K562 (cell line): Measurements from ENCODE around the gene HNRNPM. TPM values are rescaled to one million over a fixed set of nuclear protein-coding genes. Genes with fewer than 3 reads are reported as not detected.

Experiments
- ATAC-seq: fragments of 200-7000 bp; cut with Tn5 transposase; 3 replicates; pipeline ENCODE4 v1.9.1; 2020; ENCODE audit warnings: moderate library complexity
- BruUV-seq: library from RNA; stranded (reverse); fragments of 400-500 nt; replicated peaks from 2 replicates; lab custom pipeline; 2021; lab: Mats Ljungman, UMichigan
- CTCF ChIA-PET: fragments of 300-600 bp; formaldehyde crosslinking; extraction: SDS; loops from one replicate; lab custom pipeline; 2021; ENCODE audit warnings: low intra/inter-chr PET ratio; lab: Yijun Ruan, JAX
- POLR2A ChIA-PET: fragments of 300-600, 350-650 bp; sonication (Branson Sonifier 250); formaldehyde crosslinking; extraction: SDS; loops from one replicate; lab custom pipeline; 2021; ENCODE audit warnings: antibody characterized with exemption, inconsistent platforms; lab: Yijun Ruan, JAX
- DNase-seq, 4 experiments: peaks; one replicate each; pipeline versions ENCODE4 v3.0.0 to v3.0.0-alpha.2; 2011 to 2018; ENCODE audit warnings: low spot score in 3 of 4, mixed read lengths in 3 of 4; ENCODE audit errors: extremely low read depth in 1 of 4
- FAIRE-seq: peaks from 2 replicates; lab custom pipeline; 2011; peaks lifted over from hg19 to GRCh38; lab: Jason Lieb, UNC
- H2AFZ ChIP-seq: 2 replicates; pipeline ENCODE4 v1.6.0; 2011; ENCODE audit warnings: low read depth, low read length, control low read depth, inconsistent platforms
- H3K27ac ChIP-seq: fragments of 200-600 bp; 3 replicates; pipeline ENCODE4 v1.8.0; 2011; ENCODE audit warnings: low read depth, mild to moderate bottlenecking, control low read depth, inconsistent platforms, low read length, moderate library complexity, mixed read lengths; ENCODE audit errors: extremely low read depth
- H3K27me3 ChIP-seq, 2 experiments: fragments of 300-600 bp in 1 of 2; 2 replicates in 1 of 2; 3 replicates in 1 of 2; pipeline versions ENCODE4 v1.6.0 to v1.8.0; 2011; ENCODE audit warnings: inconsistent platforms in 2 of 2, low read length in 2 of 2, mild to moderate bottlenecking in 1 of 2, mixed read lengths in 1 of 2, moderate library complexity in 1 of 2; ENCODE audit not compliant: control insufficient read depth in 2 of 2, insufficient read depth in 2 of 2
- H3K36me3 ChIP-seq: fragments of 300-600 bp; 3 replicates; pipeline ENCODE4 v1.8.0; 2011; ENCODE audit warnings: mild to moderate bottlenecking, low read length, inconsistent platforms; ENCODE audit not compliant: control insufficient read depth, insufficient read depth
- H3K4me1 ChIP-seq, 2 experiments: fragments of 200-600 bp in 1 of 2; replicated peaks in 1 of 2; 2 replicates in 1 of 2; 3 replicates in 1 of 2; pipeline versions ENCODE4 v1.5.1 to v1.8.0; 2011; ENCODE audit warnings: inconsistent platforms in 2 of 2, low read length in 2 of 2, mild to moderate bottlenecking in 1 of 2, mixed read lengths in 1 of 2, moderate library complexity in 1 of 2; ENCODE audit not compliant: control insufficient read depth in 2 of 2, insufficient read depth in 2 of 2
- H3K4me2 ChIP-seq: 2 replicates; pipeline ENCODE4 v1.6.1; 2011; ENCODE audit warnings: low read length, control low read depth, inconsistent platforms, mixed read lengths; ENCODE audit not compliant: insufficient read depth
- H3K4me3 ChIP-seq: fragments of 200-600 bp; sonication (generic), shearing (Covaris generic); 2 replicates; pipeline ENCODE4 v1.5.1; 2016; ENCODE audit warnings: control low read depth, inconsistent platforms
- H3K79me2 ChIP-seq: fragments of 200-600 bp; 3 replicates; pipeline ENCODE4 v1.8.0; 2011; ENCODE audit warnings: low read length, inconsistent platforms; ENCODE audit not compliant: control insufficient read depth, insufficient read depth
- H3K9ac ChIP-seq, 2 experiments: 2 replicates each; pipeline versions ENCODE4 v1.6.0 to v1.6.1; 2011; ENCODE audit warnings: low read depth in 2 of 2, low read length in 2 of 2, control low read depth in 1 of 2, inconsistent platforms in 1 of 2, mild to moderate bottlenecking in 1 of 2, mixed read lengths in 1 of 2; ENCODE audit not compliant: insufficient read depth in 1 of 2
- H3K9me1 ChIP-seq: one replicate; pipeline ENCODE4 v1.6.0; 2011; ENCODE audit warnings: inconsistent platforms, mild to moderate bottlenecking, low read length, moderate library complexity; ENCODE audit not compliant: control insufficient read depth, insufficient read depth
- H3K9me3 ChIP-seq: replicated peaks from 2 replicates; pipeline ENCODE4 v1.5.1; 2011; ENCODE audit warnings: low read depth, low read length, inconsistent platforms; ENCODE audit not compliant: control insufficient read depth, insufficient read depth
- H4K20me1 ChIP-seq: replicated peaks from 2 replicates; pipeline ENCODE4 v1.6.1; 2011; ENCODE audit warnings: low read length, inconsistent platforms, mixed read lengths; ENCODE audit not compliant: control insufficient read depth, insufficient read depth
- ARID2 ChIP-seq: fragments of 450-650 bp; IDR thresholded peaks from 2 replicates; pipeline ENCODE4 v1.6.1; 2017; ENCODE audit warnings: antibody characterized with exemption, mild to moderate bottlenecking
- GATAD2B ChIP-seq: fragments of 450-650 bp; IDR thresholded peaks from 2 replicates; pipeline ENCODE4 v1.6.1; 2017; ENCODE audit warnings: mild to moderate bottlenecking, borderline replicate concordance
- NCOA4 ChIP-seq: fragments of 450-650 bp; IDR thresholded peaks from 2 replicates; pipeline ENCODE4 v1.6.1; 2018; ENCODE audit warnings: mild to moderate bottlenecking; ENCODE audit not compliant: partially characterized antibody
- NELFE ChIP-seq: IDR thresholded peaks from 2 replicates; pipeline ENCODE4 v1.6.1; 2011; ENCODE audit warnings: mild to moderate bottlenecking; ENCODE audit not compliant: insufficient read depth, insufficient read length
- NKRF ChIP-seq: fragments of 450-650 bp; IDR thresholded peaks from 2 replicates; pipeline ENCODE4 v1.6.1; 2016; ENCODE audit warnings: borderline replicate concordance
- PYGO2 ChIP-seq: fragments of 450-650 bp; IDR thresholded peaks from 2 replicates; pipeline ENCODE4 v1.6.1; 2016; ENCODE audit warnings: mild to moderate bottlenecking, missing genetic modification characterization, moderate library complexity, missing compliant biosample characterization
- RHOXF2B ChIP-seq: fragments of 250-450 bp; sonication (Bioruptor Pico); conservative IDR thresholded peaks from 2 replicates; pipeline ENCODE4 v1.5.1; 2021
- SREBF1 ChIP-seq: fragments of 150-350 bp; IDR thresholded peaks from 2 replicates; pipeline ENCODE4 v1.6.1; 2014; ENCODE audit warnings: antibody characterized with exemption, low read depth, low read length, borderline replicate concordance
- SRF ChIP-seq, 2 experiments: fragments of 250-450, 450-650 bp in 1 of 2; sonication (Bioruptor Pico) in 1 of 2; sonication (generic) in 1 of 2; formaldehyde crosslinking; IDR thresholded peaks; 2 replicates each; pipeline versions ENCODE4 v1.5.0 to v1.5.1; 2020 to 2022; ENCODE audit warnings: mild to moderate bottlenecking in 1 of 2, missing genetic modification reagents in 1 of 2
- TFE3 ChIP-seq: fragments of 450-650 bp; formaldehyde crosslinking; IDR thresholded peaks from 2 replicates; pipeline ENCODE4 v1.4.0; 2020; ENCODE audit warnings: mild to moderate bottlenecking, mixed read lengths
- XRCC5 ChIP-seq: fragments of 200-400 bp; formaldehyde crosslinking; IDR thresholded peaks from 2 replicates; pipeline ENCODE4 v1.6.1; 2017; ENCODE audit warnings: low read depth, mild to moderate bottlenecking, low read length
- ZBTB33 ChIP-seq: sonication (generic); formaldehyde crosslinking; IDR thresholded peaks from 2 replicates; pipeline ENCODE4 v1.8.1; 2023; ENCODE audit warnings: mild to moderate bottlenecking, missing genetic modification reagents
- ZNF280B ChIP-seq: fragments of 250-450 bp; sonication (Bioruptor Pico); IDR thresholded peaks from 2 replicates; pipeline ENCODE4 v1.5.1; 2021; ENCODE audit warnings: mild to moderate bottlenecking
- ZNF384 ChIP-seq: IDR thresholded peaks from 2 replicates; pipeline ENCODE4 v1.6.1; 2012; ENCODE audit warnings: low read depth, low read length, improper control_type of control experiment
- WGBS: fragments of 100-300 bp; shearing (Covaris generic); methylation state at CpG from one replicate; pipeline ENCODE4 v1.1.6; 2016; ENCODE audit warnings: low coverage, mixed read lengths; ENCODE audit not compliant: insufficient coverage; ENCODE audit errors: missing lambda C conversion rate; 5-methylcytosine and 5-hydroxymethylcytosine counted together
- in situ Hi-C: fragments of 300-500 bp; cut with MboI; formaldehyde crosslinking; loops from 4 replicates; pipeline ENCODE4 v1.15.0; 2018; ENCODE audit warnings: inconsistent platforms, mixed read lengths
- intact Hi-C: fragments of 100-400 bp; cut with micrococcal nuclease; formaldehyde crosslinking; loops from 2 replicates; pipeline ENCODE4 v1.14.2; 2022
- polyA plus RNA-seq, 8 experiments: library from polyadenylated mRNA; depleted of rRNA in 4 of 8; stranded (reverse) in 5 of 8; unstranded in 3 of 8; fragments of >200 nt; fragmentation: Nextera tagmentation in 2 of 8; fragmentation: Illumina TruSeq in 1 of 8; extraction: Ambion mirVana in 2 of 8; extraction: Trizol in 1 of 8; gene quantifications; 2 replicates each; pipeline versions ENCODE4 v1.2.1 to v1.2.3, GENCODE V29; 2011 to 2014; ENCODE audit warnings: inconsistent platforms in 1 of 8, missing spikeins in 1 of 8
- total RNA-seq, 7 experiments: library from RNA; depleted of rRNA in 6 of 7; stranded (reverse); fragments of >200 nt in 6 of 7; fragmentation: Illumina TruSeq in 2 of 7; extraction: Trizol in 2 of 7; gene quantifications; 2 replicates each; pipeline versions ENCODE4 v1.2.1 to v1.2.3, GENCODE V29; 2011 to 2021; ENCODE audit warnings: low replicate concordance in 1 of 7

The HNRNPM gene
- total and polyA plus RNA-seq, 9 of the 15 experiments (the other 6 are each of a cell fraction or from before 2014, with no cell fraction given): 11.1 to 340 (median 195) TPM

GRCh38 chr19:8458380-8458779 lies 13.6 kb downstream of the HNRNPM start (continued):
- TF ChIP-seq ZNF280B (CRISPR knock-in tag) (no peak), GATAD2B (no peak)

- no peak overlapping the region for H2AFZ ChIP-seq
- no peaks in the 10 kb centered on the region for H3K27me3 ChIP-seq
- in situ Hi-C loops (no loop called here), intact Hi-C loops (no loop called here)
- no peaks in the 10 kb centered on the region for H3K9me1 ChIP-seq
- DNase-seq: no peak
- WGBS: 95% methylated on average over 7 of the region's 7 CpGs
- no peak overlapping the region for H3K4me2 ChIP-seq
- no peak for ATAC-seq
- H3K9me3 ChIP-seq: no peaks in the 10 kb centered on the region
- H3K27ac ChIP-seq: no peak overlapping the region
- ChIA-PET CTCF (no interaction called here), POLR2A (interaction anchor here (1.7 to 2.0 kb wide), 2 partner anchors 10 to 12 kb away, joined by 5 to 9 read pairs; no protein-coding TSS in a partner anchor)
- peaks cover 98% of the 10 kb centered on the region for H3K79me2 ChIP-seq
- TF ChIP-seq SRF (CRISPR knock-in tag; IDR thresholded peaks at IDR 0.05) (no peak), XRCC5 (no peak), TFE3 (CRISPR knock-in tag) (no peak), ZBTB33 (no peak), NKRF (no peak), ZNF384 (no peak), PYGO2 (tag) (no peak), RHOXF2B (CRISPR knock-in tag) (no peak), SREBF1 (no peak), NELFE (no peak), NCOA4 (no peak), ARID2 (no peak)
- no peak for FAIRE-seq
- no peaks in the 10 kb centered on the region; a peak in 1 of 5 replicates for H3K4me1 ChIP-seq
- H4K20me1 ChIP-seq: peaks cover 76% of the 10 kb centered on the region
- H3K36me3 ChIP-seq: peaks cover 100% of the 10 kb centered on the region
- H3K4me3 ChIP-seq: no peak overlapping the region
- no peak overlapping the region for H3K9ac ChIP-seq
- BruUV-seq: no TSS peak
Measured at GRCh38 chr19:8459095-8459494, 14.3 kb downstream of the HNRNPM start.
